C4-2B (cell line): Measurements from ENCODE around the gene ADORA2A.

ENCODE experiments used
- CTCF ChIP-seq: fragments of 450-650 bp; conservative IDR thresholded peaks from 2 replicates; pipeline ENCODE4 v1.5.1; 2017; ENCODE audit warnings: mild to moderate bottlenecking
- ZFX ChIP-seq: fragments of 450-650 bp; IDR thresholded peaks from 2 replicates; pipeline ENCODE4 v1.6.1; 2017

DNA sequence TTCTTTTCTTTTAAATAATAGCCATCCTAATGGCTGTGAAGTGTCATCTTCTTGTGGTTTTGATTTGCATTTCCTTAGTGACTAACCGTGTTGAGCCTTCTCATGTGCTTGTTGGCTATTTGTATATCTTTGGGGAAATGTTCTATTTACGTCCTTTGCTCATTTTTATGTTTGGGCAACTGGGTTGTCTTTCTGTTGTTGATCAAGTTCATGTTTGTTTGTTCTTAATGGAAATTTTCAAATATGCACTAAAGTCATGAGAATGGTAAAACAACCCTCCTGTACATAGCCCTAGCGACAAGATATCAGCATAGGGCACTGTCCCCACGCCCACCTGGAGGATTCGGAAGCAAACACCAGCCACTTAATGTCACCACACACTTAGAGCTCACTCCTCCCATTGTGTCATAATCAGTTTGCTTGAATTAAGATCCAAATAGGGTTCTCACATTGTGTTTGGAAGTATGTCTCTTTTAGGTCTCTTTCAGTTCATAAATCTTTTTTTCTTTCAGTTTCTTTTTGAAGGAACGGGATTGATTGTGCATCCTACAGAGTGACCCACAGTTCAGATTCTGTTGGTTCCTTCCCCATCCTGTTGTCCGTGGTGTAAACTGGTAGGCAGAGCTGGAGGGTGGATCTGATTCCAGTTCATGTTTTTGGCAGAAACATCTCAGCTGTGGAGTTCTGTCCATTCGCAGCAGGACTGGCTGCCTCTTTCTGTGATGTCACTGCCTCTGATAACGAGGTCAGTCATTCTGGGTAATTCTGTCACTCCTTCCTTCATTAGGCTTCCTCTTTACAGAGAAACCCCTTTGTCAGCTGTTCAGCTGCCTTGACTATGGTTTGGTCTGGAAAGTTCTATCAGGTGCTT lies 26.4 kb upstream of the ADORA2A start:
- no peak for TF ChIP-seq CTCF
- no peak for TF ChIP-seq ZFX
